Stimulated activated CD4-positive, alpha-beta T cell treated with anti-CD3 and anti-CD28 coated beads, TNF-alpha, amount 100 ng/mL, for 24 hours (primary cell): Measurements from ENCODE around the gene FOSL2.
A peak's percentile ranks its signal among the peaks of the same experiment; 100 is the strongest.

Experiments used
- DNase-seq, 3 experiments: peaks; one replicate each; pipeline ENCODE4 v3.0.0-alpha.2; 2020; ENCODE audit warnings: low read depth in 3 of 3

FOSL2 gene

DNA sequence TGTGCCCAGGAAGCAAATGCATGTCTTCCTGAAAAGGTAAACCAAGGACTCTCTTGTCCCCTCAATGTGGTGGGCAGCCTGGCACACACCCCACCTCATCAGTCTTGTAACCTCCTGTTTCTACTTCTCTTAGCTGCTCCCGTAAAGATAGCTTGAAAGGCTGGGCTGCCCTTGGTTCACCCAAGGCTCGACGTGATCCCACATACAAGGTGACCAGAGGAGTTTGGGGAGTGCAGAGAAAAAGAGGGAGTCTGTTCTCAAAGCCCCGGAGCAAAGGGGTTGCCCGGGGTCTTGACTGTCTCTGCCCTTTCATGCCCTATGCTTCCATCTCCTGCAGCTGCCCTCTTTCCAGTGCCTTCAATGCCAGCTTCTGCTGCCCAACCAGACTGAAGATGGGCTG, 18.3 kb upstream of the FOSL2 start:
- no peak for DNase-seq

DNA sequence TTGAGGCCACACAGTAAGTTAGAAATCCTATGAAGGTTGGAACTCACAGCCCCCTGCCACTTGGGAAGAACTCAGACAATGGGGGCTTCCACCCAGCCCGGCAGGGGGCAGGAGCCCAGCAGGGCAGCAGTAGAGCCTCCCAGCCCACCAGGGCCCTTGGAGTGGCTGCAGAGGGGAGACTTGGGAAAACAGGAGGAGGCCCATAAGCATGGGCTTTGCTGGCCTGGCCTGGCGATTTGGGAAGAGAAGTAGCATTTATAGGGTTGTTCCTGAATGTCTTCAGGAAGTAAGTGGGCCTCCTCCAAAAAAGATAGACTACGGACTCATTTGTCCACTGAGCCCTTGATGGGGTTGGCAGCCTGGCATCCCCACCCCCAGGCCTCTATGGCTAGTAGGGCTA, 17.4 kb upstream of the FOSL2 start:
- DNase-seq: no peak

DNA sequence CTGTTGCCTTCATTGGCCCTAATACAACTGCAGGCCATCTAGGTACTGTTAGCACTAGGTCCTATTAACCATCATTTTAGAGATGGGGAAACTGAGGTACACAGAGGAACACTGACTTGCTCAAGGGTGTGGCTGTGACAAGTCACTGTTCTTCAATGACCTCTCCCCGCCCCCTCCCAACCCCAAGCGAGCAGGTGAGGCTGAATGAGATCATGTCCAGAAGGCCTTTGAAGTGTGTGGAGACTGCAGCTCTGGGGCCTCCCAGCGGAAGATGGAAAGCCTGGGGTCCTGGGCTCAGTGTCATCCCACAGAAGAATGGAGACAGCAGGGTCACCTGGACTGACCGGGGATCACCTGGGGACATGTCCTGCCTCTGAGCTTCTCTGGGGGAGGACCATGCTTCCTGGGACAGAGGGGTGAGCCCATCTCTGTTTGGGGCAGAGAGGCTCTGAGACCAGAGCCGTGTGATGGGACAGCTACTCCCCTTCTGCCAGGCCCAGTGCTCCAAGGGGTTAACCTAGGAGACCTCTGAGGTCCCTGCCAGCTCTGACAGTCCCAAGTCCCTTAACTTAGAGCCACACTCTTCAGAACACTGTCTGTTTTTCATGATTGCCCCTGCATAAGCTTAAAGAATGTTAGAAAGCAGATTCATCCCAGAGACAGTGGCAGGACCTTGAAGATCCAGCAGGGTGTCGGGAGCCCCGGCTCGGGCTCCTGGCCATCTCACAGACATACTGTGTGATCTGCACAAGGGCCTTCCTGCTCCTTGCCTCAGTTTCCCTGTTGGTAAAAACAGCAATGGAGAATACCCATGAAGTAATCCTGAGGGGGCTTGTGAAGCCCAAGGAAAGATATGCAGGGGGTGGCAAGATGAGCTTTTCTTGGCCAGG, 16.7 kb upstream of the FOSL2 start:
- DNase-seq: no peak

DNA sequence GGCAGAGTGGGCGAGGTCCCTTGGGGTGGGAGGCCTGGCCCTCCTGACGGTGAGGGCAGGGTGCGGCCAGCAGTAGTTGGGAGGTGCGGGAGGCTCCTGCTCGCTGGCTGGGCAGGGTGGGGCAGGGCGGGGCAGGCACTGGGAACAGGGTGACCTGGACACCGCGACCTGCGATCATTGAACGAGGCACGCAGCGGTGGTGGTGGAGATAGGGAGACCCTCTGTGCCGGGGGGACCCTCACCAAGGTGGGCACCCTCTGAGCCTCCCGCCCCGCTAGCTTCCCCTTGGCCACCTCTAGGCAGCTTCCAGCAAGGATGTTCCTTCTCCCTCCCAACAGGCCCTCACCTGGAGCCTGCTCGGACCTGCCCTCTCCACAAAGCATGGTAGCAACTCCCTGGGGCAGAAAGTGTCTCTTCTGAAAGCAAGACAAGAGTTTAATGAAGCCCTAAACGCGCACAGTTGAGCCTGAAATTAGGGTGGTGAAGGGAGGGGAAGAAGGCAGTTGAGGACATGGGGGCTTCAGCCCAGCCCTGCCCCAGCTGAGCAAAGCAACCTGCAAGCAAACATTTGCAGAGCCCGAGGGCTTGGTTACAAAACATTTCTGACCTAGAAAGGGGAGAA, 15.4 kb upstream of the FOSL2 start:
- DNase-seq: no peak

DNA sequence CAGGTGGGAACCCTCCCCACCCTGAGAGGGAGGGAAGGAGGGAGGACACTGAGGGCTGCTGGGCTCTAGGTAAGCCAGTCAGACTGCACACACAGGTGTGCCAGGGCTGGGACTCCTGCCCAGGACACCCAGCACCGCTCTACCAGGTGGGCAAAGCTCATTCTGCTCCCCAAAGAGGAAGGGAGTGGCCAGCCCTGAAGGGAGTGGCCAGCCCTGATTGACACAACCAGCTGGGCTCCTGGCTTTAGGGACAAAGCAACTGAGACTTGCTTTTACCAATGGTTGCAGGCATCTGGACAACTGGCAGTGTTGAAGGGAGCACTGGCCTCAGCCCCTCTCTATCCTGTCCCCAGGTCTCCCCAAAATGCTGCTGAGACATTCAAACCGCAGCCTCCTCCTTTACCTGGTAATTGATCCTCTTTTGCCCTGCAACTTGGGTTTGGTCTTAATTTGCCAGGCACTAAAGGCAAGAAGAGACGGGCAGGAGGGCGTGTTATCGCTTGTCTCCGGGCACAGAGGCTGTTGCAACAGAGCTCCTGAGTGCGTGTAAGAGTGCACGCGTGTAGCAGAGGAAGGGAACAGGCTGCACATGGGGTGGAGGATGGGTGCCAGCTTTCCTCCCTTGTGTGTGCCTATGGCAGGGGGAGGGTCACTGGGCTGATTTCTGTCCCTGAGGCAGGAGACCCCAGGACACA, 14.5 kb upstream of the FOSL2 start:
- DNase-seq: no peak

DNA sequence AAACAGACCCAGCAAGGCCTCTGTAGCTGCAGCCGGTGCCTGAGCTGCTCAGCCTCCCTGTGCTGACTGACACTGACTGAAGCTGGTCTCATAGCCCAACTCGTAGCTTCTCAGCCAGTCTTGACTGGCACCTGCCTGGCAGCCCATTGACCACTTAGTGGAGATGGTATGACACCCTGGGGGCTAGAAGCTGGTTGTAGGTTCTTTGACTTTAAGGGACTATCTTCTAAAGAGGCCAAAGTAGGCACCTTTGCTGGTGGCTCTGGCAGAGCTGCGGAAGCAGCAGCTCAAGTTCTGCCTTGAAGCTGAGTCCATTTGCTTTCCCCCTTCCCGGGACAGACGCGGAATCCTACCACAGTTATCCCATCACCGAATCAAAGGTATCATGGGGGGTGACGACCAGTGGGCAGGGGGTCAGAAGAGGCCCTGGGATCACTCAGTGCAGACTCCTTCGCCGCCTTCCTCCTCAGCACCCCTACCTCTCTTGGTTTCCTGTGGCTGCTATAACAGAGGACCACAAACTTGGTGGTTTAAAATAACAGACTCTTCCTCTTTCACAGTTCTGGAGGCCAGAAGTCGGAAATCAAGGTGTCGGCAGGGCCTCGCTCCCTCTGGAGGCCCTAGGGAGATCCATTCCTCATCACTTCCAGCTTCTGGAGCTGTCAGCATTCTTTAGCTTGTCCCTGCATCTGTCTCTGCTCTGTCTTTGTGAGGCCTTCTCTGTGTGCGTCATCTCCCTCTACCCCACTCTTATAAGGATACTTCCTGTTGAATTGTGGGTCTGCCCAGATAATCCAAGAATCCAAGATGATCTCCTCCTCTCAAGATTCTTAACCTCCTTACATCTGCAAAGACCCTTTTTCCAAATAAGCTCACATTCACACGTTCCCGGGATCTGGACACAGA, 13.7 kb upstream of the FOSL2 start:
- no peak for DNase-seq

DNA sequence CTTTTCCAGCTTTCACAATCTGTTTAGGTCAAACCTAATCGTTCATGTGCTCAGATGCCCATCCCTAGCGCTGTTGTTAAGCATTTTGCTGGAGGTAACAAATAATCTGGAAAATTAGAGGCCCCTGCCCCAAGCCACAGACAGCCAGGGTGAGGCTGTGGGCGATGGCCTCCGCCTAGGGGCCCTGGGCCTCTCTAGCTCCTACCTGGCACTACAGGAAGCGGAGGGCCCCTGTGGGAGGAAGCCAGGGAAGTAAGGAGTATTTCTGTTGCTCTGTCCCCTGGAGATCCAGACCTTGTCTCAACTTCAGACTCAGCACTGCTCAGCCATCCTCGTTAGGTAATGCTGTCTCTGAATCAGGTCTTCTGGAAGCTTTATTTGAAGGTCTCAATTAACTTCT, 12.4 kb upstream of the FOSL2 start:
- no peak for DNase-seq

DNA sequence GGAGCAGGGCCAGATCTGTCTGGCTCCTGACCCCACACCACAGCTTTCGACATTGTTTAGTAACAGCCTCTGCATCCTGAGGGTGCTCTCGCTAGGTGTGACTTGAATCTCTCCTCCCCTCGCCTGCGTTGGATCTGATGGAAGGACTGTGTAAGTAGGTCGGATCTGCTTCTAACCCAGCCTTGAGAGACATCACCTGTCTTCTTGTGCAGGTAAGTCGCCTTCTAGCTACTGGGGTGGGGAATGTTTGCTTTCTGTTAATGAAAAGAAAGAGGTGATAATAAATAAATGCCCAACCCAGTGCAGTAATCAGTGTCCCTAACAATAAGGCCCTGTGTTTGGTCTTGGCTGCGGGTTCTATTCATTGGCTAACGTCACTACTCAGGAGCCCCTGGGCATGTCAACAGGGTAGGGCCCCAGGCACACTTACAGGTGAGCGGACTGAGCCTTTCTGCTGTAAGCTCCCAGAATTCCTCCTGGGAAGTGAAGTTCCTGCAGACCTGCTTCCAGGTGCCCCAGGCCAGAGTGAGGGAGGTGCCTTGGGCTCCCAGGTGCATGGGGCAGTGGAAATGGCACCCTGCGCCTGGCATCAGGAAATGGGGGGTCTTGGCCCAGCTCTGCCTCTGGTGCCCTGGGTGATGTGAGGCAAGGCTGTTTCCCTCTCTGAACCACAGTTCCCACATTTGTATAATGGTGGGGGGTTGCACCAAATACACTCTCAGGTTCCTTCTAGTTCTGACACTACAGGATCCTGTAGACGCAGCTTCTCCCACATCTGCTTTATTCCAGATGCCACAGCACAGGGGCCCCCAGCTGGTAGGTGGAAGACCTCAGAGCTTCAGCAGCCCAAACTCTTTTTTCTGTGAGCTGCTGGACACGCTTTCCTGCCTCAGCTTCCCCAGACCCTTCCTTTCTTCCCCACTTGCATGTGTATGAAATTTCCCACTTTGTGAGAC, 11.2 kb upstream of the FOSL2 start:
- no peak for DNase-seq

DNA sequence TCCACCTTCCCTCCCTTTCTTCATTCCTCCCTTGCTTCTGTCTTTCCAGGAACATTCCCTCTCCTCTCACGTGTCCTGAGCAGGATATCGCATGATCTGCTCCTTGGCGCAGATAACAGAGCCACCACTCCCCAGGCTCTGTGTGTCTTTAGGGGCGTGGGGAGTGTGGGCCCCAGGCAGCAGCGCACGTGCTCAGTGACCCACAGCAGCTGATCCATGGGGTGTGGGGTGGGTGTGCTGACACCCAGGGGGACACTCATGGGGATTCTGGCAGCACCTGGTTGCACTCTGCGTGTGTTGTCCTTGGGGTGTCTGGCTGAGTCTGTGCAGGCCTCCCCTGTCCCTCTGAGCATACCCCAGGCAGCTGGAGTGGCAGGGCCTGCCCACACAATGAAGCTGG, 9.9 kb upstream of the FOSL2 start:
- no peak for DNase-seq

DNA sequence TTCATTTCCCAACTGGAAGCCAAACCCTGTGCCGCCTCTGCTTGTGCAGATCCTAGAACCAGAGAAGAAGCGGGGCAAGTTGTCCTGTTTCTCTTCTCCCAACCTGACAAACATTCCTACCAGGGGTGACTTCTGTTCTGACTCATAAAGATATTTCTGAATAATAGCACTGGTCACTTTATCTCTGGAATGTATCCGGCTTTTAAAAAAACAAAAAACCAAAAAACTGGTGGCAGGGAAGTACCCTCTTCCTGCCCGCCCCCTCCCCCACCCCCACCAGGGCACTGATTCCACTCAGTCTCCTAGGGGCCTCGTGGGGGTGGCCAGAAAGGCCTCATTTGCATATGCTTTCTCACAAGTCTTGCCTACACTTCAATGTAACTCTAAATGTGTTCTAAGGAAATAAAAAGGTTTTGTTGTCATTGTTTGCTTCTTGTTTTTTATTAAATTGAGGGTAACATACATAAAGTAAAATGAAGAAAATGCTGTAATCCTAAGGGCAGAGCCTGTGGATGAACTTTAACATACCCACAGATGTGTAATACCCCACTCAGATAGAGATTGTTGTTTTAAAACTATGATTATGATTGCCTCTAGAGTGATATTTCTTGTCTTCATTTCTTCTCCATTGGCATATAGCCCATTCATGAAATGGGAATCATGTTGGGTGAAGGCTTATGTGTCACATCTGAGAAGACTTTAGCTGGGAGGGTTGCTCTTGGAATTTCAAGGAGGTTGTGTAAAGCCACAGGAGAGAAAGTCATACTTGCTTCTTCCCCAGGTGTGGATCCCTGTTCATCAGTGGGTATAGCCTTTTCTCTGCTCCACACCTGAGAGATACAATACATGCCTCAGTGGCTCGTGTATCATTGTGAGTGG, 5.3 kb upstream of the FOSL2 start:
- no peak for DNase-seq

DNA sequence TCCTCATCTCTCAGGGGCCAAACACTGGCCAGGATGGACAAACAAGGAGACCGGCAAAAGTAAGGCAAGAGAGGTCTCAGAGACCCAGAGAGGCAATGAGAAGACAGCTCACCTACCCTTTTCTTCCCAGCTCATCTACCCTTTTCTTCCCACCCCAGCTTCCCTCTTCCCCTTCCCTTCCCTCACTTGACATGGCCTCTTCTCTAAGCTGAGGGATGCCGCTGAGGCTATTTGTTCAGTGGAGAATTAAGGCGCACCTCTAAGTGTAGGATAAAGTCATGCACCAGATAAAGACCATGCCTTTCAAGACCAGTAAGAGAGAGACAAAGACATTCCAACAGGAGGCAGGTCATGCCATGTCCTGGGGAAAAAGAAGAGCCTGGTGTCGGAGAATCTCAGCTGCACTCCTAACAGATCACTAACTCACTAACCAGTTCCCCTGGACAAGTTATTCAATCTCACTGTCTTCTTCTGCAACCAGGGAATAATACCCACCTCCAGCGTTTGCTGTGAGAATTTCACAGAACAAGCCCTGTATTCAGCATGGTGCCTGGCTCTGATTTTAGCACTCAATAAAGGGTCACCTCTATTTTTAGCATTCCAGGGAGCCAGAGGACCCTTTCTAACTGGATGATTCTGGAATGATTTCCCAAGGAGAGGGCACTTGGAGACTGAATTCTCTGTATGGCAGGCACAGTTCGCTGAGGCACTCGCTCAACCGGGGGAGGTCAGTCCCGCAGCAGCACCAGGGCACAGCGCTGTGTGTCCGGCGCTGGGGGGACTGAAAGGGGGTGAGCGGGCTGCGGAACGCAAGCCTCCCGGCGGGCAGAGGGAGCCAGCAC, 3.0 kb upstream of the FOSL2 start:
- no peak for DNase-seq

DNA sequence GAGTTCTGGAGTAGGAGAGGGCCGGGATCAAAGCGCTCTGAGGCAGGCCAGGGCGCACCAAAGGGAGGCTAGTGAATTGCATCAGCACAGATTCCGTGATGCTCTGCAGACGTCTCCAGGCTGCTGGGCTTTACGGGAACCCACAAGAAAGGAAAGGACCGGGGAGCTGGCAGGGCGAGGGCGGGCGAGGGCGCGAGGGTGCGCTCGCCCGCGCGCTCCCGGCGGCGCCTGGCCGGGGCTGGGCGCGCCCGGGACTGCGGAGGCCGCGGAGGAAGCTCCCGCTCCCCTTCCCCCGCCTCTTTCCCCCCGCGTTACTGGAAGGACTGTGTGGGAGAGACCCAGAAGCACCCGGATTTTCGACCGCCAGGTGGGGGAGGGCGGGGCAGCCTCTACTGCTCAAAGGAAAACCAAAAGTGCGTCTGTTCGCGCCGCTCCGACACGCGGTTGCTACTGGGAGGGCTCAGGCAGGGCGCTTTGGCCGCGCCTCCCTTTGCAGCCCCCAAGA, 2.4 kb upstream of the FOSL2 start:
- DNase-seq: peak; percentile 78 to 98 (median 78)

DNA sequence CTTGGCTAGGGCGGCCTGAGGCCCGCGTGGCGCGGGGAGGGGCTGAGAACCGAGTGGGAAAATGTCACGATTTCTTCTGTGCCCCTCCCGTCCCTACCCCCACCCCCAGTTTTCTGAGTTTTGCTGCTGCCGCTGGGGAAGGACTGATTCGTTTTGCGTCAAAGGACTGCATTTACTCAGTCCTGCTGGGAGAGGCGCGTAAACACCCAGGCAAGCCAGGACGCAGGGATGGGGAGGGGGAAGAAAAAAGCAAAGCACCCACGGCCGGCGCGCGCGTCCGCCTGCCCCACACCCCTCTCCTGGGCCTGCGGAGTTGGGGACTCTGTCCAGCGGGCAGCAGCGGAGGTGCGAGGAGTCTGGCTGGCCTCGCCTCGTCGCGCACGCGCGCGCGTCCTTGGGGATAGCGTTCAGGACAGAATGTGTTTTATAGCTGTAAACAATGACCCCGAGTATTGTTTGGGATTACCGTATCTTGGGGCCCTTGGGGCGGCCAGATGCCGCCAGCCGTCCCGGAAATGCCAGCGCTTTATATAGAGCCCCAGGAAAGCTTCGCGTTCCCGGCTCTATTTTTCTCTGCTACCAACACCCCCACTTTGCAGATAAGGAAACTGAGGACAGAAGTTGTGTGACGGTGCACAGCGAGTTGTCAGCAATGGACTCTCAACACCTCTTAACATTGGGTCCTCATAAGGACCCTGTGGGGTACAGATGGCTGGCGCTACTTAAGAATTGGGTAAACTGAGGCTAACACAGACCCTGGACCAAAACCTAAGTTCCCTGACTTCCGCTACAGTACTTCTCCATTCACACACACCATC, 1.7 kb upstream of the FOSL2 start:
- DNase-seq: no peak

DNA sequence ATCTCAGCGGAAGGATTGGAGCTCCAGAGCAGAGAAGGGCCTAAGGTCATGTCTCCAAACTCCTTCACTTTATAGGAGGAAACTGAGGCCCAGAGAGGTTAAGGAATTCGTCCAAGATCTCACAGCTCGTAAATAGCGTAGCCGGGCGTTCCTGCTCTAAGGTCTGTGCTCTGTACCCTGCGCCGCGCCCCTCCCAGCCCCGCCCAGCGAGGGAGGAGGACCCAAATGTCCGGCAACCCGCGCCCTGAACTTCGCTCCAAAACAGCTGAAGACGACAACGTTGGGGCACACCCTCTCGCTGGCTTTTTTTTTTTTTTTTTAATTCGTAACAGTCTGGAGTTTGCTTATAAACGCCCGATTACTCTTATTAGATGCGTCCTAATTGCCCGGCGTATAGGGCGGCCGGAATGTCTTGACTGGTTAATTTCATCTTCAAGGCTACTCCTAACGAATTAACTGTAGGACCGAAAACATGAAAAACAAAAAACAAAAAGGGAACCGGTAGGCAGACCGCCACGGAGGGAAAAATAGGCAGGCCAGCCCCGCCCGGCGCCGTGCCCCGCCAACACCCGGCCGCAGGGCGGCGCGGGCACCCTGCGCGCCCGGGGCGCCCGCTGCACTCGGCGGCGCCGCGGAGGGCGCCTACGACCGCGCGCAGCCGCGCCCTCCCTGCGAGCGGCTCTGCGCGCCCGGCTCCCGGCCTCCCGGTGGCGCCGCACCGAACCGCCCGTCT, 928 bp upstream of the FOSL2 start:
- DNase-seq: peak; percentile 37 to 86 (median 41)

DNA sequence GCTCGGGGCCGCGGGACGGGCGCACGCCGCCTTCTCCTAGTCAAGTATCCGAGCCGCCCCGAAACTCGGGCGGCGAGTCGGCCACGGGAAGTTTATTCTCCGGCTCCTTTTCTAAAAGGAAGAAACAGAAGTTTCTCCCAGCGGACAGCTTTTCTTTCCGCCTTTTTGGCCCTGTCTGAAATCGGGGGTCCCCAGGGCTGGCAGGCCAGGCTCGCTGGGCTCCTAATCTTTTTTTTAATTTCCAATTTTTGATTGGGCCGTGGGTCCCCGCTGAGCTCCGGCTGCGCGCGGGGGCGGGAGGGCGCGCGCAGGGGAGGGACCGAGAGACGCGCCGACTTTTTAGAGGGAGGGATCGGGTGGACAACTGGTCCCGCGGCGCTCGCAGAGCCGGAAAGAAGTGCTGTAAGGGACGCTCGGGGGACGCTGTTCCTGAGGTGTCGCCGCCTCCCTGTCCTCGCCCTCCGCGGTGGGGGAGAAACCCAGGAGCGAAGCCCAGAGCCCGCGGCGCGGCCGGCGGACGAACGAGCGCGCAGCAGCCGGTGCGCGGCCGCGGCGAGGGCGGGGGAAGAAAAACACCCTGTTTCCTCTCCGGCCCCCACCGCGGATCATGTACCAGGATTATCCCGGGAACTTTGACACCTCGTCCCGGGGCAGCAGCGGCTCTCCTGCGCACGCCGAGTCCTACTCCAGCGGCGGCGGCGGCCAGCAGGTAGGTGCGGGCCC, 617 bp downstream of the FOSL2 start:
- DNase-seq: peak; percentile 22 to 57 (median 33)

DNA sequence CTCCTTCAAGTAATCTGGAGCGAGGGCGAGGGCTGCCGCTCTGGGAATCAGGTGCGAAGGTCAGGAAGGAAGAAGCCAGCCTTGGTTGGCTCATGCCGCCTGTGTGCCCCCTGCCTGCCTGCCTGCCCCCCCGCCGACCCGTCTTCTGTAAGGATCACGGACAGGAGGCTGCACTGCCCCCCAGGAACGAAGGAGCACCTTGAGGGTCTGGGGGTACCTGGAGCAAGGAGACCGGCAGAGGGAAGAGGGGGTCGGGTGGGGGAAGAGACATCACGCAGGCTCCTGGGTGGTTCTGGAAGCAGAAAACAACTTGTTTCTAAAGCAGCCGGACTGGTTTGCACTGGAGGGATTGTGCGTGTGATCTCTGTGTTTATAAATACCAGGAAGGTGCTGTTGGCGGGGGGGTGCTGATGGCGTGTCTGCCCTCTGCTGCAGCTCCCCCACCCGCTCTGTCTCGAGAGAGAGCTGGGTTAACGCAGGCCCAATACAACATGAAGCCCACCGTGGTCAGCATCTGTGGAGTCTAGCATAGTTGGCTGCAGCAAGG, 1.7 kb downstream of the FOSL2 start:
- no peak for DNase-seq
